Mesothelial cell of epicardium (in vitro differentiated cells): Measurements from ENCODE around the gene GTF2A2. TPM values are rescaled to one million over a fixed set of nuclear protein-coding genes. Genes with fewer than 3 reads are reported as not detected.
A peak's percentile ranks its signal among the peaks of the same experiment; 100 is the strongest.
"Not testable (repeated sequence)": the region's sequence is repeated elsewhere in the genome, so short reads cannot be mapped to it uniquely, and the experiment has no call there.

Experiments used
- DNase-seq, 2 experiments: peaks; one replicate each; pipeline ENCODE4 v3.0.0; 2021; ENCODE audit warnings: low spot score in 2 of 2; ENCODE audit not compliant: unreplicated experiment in 2 of 2
- H3K27ac Mint-ChIP-seq: 2 replicates; pipeline ENCODE4 v1.8.0; 2021; ENCODE audit warnings: mixed read lengths
- H3K27me3 Mint-ChIP-seq: 2 replicates; pipeline ENCODE4 v1.8.0; 2021; ENCODE audit warnings: low read depth, mixed read lengths
- H3K36me3 Mint-ChIP-seq: 2 replicates; pipeline ENCODE4 v1.8.0; 2021; ENCODE audit warnings: mixed read lengths
- H3K4me1 Mint-ChIP-seq: 2 replicates; pipeline ENCODE4 v1.8.0; 2021; ENCODE audit warnings: mixed read lengths
- H3K4me3 Mint-ChIP-seq: 2 replicates; pipeline ENCODE4 v1.8.0; 2021; ENCODE audit warnings: mild to moderate bottlenecking, moderate library complexity, mixed read lengths
- H3K9me3 Mint-ChIP-seq: 2 replicates; pipeline ENCODE4 v1.8.0; 2021; ENCODE audit warnings: mixed read lengths
- CTCF ChIP-seq: fragments of 200-600 bp; sonication (generic); IDR thresholded peaks from one replicate; pipeline ENCODE4 v1.5.0; 2021; ENCODE audit warnings: antibody characterized with exemption; ENCODE audit not compliant: unreplicated experiment
- total RNA-seq: library from RNA; stranded (reverse); gene quantifications from 3 replicates; pipeline ENCODE4 v1.2.1, GENCODE V29; 2021

The GTF2A2 gene
- total RNA-seq = 78.3 to 88.0 TPM (median 84.0 TPM) in 3 replicates

- H3K4me3 Mint-ChIP-seq = no peak within 1 kb of the TSS
- peaks cover 10% of the 10 kb centered on the region for H3K9me3 Mint-ChIP-seq
- peaks cover 5% of the 10 kb centered on the region for H3K36me3 Mint-ChIP-seq
- DNase-seq = peak; percentile 88 to 94
- no peaks in the 10 kb centered on the region for H3K27me3 Mint-ChIP-seq
- H3K27ac Mint-ChIP-seq = peak within 1 kb of the TSS; percentile 86
- H3K4me1 Mint-ChIP-seq = peaks cover 3% of the 10 kb centered on the region
- TF ChIP-seq CTCF = no peak
Observed at GRCh38 chr15:59656897-59657634, at the start of gene GTF2A2. GTF2A2 (minus strand) TSS chr15:59657515; CDS start chr15:59652277, 5,238 bp downstream.

GRCh38 chr15:59703979-59704796 is 46.9 kb upstream of the GTF2A2 start:
- peaks cover 4% of the 10 kb centered on the region for H3K4me1 Mint-ChIP-seq
- H3K9me3 Mint-ChIP-seq = peaks cover 16% of the 10 kb centered on the region
- no peak overlapping the region for H3K27ac Mint-ChIP-seq
- no peaks in the 10 kb centered on the region for H3K36me3 Mint-ChIP-seq
- no peak overlapping the region for H3K4me3 Mint-ChIP-seq
- peaks cover 19% of the 10 kb centered on the region for H3K27me3 Mint-ChIP-seq
- no peak for DNase-seq
- TF ChIP-seq CTCF = no peak

GRCh38 chr15:59702351-59702750 is 45.0 kb upstream of the GTF2A2 start:
- H3K9me3 Mint-ChIP-seq = peaks cover 3% of the 10 kb centered on the region

GRCh38 chr15:59701880-59702279 is 44.6 kb upstream of the GTF2A2 start:
- Mint-ChIP-seq H3K36me3 (no peaks in the 10 kb centered on the region), H3K27ac (no peak overlapping the region), H3K4me1 (peaks cover 4% of the 10 kb centered on the region), H3K4me3 (no peak overlapping the region), H3K27me3 (peaks cover 17% of the 10 kb centered on the region), H3K9me3 (no peaks in the 10 kb centered on the region)
- no peak for DNase-seq
- no peak for TF ChIP-seq CTCF

More at GRCh38 chr15:59702351-59702750, 45.0 kb upstream of the GTF2A2 start:
- no peak for TF ChIP-seq CTCF
- no peak overlapping the region for H3K27ac Mint-ChIP-seq
- H3K27me3 Mint-ChIP-seq = peaks cover 17% of the 10 kb centered on the region
- peaks cover 4% of the 10 kb centered on the region for H3K4me1 Mint-ChIP-seq
- no peak for DNase-seq
- no peaks in the 10 kb centered on the region for H3K36me3 Mint-ChIP-seq
- no peak overlapping the region for H3K4me3 Mint-ChIP-seq

- Mint-ChIP-seq H3K9me3 (no peaks in the 10 kb centered on the region), H3K27ac (no peak overlapping the region), H3K36me3 (no peaks in the 10 kb centered on the region), H3K27me3 (peaks cover 12% of the 10 kb centered on the region), H3K4me1 (peaks cover 4% of the 10 kb centered on the region), H3K4me3 (no peak overlapping the region)
- no peak for DNase-seq
- no peak for TF ChIP-seq CTCF
Observed at GRCh38 chr15:59699810-59700431, 42.6 kb upstream of the GTF2A2 start.

- not testable (repeated sequence) for H3K36me3 Mint-ChIP-seq, H3K4me1 Mint-ChIP-seq
Observed at GRCh38 chr15:59698065-59698464, 40.8 kb upstream of the GTF2A2 start.

More at GRCh38 chr15:59698065-59698464, 40.8 kb upstream of the GTF2A2 start:
- H3K4me3 Mint-ChIP-seq, H3K27ac Mint-ChIP-seq, H3K27me3 Mint-ChIP-seq, H3K9me3 Mint-ChIP-seq, DNase-seq: not testable (repeated sequence)
